NCI-H1694 treated with DMSO at 0.1 percent for 48 hours (cell line): ENCODE results near the gene ARHGAP22.

Source experiments
- DNase-seq: peaks from one replicate; lab custom pipeline; 2025; lab: John Stamatoyannopoulos, UW

The ARHGAP22 gene

DNA sequence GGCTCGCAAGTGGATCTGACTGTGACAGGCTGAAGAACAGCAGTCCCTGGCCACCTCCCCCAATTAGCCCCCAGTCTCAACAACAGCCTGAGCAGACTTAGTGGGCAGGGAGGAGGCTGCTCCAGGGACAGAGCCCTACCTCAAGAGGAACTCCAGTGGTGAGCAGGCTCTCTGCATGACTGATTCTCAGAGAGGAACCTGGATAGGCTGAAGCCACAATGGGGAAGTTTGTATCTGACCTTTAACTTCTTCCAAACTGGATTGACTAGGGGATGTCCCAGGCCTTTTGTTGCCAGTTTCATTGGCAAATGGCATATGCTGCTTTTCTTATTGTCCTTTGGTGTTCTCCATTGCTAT, 93.0 kb downstream of the ARHGAP22 start:
- DNase-seq: no peak

DNA sequence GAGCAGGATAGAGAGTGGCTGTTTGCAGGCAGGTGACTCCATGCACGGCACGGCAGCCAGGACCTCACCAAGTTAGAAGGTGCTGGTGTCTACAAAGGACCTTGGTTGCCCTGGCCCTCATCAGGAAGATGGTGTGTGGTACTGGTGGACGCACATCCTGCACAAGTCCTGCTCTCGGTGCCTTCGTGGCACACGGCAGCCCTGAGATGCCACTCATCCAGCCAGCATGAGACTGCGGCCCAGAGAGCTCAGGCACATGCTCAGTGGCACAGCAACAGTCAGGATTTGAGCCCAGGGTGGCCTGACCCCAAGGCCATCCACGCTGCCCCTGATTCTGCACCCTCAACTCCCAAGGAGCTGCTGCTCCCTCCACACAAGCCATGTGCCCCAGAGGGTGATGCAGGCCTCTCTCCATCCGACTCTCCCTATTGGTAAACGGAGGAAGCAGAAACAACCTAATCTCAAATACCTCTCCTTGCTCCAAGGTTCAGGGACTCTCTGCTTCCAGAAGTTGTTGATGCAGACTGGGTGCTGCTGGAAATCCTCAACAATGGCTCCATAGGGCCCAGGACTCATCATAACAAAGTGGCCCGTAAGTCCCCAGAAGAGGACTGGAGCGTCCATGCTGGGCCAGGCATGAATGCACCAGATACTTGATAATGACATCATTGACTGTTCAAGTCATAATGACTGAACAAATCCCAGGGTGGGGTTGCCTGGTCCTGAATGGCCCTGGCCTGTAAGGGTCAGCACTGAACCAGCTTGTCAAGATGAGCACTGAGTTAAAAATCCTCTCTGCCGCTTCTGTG, 93.6 kb downstream of the ARHGAP22 start:
- no peak for DNase-seq

DNA sequence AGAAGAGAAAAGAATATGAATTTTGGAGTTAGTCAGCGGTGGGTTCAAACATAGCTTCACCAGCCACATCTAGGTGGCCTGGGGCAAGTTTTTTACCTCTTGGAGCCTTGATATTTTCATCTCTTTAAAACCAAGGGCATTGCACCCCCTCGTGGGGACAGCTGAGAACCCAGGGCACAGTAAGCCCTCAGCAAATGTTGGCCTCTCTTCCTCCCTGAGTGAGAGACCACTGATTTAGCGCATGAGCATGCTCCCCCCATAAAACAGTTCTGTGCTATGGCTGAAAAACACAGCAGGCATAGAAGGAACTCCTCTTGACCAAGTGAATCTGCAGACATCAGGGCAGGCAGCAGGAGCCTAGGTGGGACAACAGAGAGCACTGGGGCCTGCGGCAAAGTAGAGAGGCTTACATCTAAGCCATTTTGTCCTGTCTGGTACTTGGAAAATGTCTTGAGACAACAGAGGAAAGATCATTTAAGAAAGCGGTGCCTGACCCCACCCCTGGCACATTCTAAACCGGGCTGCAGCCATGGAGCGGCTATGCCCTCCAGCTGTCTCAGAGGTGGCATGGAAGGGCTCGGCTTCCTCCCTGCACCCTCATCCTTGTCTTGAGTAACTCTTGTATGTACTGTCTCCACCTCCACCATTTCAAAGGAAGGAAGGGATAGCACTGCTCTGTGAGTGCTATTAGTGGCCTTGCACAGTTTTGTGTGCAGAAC, 94.7 kb downstream of the ARHGAP22 start:
- no peak for DNase-seq

DNA sequence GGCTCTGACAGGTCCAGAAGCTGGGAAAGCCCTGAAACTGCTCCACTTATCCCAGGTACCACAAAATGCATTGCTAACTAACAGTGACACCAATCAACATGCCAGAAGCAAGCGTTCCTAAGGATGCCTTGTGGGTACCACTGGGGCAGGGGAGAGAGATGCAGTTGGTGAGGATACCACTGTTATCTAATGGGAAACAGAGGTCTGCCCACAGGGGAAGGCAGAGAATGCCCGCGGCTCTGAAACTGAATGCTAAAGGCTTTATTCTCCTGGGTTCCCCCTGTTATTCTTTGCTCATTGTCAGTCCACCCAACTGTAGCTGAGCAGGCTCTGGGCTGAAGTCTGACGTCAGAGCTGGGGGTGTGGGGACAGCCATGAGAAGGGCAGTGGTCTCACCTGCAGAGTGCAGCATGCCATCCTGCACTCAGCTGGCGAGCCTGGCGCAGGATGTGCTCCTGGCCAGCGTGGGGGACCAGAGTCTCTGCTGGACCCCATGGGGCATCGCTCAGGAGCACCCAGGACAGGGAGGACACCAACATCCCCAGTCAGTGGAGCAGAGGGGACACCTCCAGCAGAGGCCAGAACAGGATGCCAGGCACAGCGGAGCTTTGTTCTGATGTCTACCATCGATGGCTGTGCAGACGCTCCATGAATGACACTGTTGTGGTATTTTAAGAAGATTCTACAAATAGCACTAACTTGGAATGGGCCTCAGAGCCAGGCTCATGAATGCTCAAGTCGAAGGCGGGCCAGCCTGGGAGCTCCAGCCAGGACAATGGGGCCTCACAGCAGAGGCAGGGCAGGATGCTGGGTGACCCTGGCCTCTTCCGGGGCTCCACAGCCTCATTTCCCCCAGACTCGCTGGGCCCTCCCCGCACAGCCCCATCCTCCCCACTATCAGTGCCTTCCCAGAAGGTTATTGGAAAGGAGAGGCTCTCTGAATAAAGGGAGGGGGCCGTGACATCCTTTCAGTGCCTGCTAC, 95.8 kb downstream of the ARHGAP22 start:
- no peak for DNase-seq

DNA sequence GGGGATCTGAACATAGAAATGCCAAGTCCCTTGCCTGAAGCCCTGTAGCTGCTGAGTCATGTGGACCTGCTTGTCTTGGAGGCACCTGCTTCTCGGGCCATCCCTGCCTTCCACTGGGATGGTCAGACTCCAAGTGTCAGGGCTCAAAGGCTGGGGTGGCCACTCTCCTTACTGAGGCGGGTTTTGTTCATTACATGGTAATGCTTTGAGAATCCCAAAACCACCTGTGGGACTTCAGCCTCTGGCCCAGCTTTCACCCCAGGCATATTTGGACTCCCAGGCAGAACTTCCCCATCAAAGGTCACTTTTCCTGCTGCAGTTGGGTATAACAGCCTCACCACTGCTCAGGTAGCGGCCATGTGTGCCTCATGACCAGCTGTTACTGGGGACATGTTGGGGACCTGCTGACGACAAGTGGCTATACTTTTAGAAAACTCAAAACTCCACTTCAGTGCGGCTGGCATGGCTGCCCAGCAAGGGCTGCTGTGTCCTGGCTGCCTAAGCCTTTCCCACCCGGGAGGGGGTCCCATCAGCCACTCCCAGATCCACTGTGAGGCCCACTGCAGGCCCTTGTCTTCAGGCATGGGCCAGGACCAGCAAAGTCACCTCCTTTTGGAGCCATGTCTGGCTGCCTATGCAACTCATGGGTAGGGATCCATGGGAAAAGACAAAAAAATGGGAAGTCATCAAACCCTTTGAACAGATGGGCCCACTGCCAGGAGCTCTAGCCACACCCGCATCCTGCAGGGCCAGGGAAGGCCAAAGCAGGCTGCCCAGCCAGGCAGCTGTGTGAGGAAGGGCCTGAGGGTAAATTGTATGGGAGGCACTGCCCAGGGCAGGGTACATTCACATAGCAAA, 96.7 kb downstream of the ARHGAP22 start:
- no peak for DNase-seq

DNA sequence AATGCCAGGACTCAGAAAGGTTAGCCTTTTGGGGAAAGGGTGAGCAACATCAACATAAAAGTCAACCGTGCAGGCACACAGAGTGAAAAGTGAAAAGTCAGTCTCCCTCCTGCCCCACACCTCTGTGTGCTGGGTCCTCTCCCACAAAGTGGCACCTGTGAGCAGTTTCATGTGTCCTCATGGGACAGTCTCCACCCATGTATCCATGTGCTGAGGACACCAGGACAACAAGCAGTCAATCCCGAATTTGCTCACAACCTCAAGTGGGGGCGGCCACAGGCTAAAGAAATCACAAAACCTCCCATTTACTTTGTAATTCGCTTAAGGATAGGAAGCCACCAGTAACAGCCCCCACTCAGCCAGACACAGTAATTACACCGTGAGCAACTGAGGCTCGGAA, 97.4 kb downstream of the ARHGAP22 start:
- no peak for DNase-seq

DNA sequence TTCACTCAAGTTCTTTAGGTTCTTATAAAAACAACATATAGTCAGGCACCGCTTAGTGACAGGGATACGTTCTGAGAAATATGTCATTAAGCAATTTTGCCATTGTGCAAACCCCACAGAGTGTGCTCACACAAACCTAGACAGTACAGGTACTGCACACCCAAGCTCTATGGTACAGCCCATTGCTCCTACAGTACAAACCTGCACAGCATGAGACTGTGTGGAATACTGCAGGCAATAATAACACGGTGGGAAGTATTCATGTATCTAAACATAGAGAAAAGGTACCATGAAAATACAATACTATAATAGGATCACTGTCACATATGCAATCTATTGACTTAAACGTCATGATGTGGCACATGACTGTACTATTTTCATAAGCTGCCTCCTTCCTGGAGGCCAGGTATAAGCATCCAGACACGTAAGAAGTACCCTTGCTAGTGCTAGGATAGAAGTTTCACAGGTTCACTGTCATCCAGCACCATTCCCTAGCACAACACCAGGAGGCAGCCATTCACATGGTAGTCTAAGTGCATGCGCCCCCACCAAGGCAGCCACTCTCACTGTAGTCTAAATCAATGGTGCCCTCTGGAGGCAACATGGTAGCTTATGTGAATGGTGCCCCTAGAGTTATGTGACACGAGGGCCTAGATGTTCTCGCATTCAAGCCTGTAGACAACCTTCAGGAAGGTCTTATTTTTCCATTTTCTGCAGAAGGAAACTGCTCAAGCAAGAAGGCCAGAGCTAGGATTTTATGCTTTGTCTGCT, 98.5 kb downstream of the ARHGAP22 start:
- no peak for DNase-seq

DNA sequence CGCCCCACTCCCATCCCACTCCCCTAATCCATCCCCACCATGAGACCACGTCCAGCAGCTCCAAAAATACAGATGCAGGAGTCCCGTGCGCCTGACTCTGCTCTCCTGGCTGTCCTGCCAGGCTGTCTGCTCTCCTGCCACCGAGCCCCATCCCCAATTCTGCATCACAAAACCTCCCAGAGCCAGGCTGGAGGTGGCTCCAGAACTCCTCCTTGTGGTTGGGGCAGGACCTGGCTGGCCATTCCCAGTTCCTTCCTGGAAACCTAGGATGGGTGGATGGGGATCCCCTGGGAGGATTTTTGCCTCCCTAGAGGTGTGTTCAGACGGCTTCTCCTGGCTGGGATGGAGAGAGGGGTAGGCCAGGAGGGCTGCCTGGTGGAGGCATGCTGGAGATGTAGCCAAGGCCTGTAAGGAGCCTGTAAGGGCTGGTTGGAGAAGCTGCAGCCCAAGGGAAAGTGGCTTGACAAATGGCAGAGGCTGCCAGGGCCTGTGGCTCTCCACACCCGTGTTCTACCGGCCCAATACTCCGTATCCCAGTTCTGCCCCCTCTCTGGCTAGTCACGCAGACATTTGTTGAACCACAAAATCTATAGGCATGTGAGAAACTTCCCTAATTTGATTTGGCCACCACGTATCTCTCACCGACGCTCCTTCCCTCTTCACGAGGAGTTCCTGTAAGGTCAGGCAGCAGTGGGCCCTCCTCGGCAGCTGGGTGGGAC, 99.3 kb downstream of the ARHGAP22 start:
- no peak for DNase-seq

DNA sequence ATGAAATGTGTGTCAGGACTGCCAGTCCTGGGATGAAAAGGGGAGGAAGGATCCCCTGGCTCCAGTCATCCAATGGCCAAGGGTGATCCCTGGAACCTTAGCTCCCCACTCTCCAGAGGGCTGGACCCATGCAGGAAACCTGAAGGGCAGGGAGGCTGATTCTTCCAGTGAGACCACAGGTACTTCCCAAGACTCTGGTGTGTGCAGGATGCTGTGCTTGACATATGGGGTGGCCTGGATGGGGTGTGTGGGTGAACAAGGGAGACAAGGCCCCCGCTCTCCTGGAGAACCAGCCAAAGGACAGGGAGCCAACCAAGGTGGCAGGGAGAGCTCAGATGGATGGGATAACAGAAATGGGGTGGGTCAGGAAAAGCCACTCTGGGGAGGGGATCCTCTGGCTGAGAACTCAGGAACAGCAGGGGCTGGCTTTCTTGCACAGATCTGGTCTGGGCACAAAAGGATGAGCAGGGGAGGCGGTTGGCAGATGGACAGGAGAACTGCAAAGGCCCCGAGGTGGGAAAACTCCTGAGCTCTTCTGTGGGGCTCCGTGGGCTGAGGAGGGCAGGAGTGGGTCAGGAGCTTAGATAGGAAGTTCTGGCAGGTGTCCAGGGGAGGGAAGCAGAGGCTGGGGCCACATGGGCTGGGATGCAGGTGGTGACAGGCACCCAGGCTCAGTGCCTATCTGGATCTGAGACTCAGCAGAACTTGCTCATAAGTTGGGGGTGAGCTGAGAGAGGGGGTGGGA, 100.6 kb downstream of the ARHGAP22 start:
- DNase-seq: no peak

DNA sequence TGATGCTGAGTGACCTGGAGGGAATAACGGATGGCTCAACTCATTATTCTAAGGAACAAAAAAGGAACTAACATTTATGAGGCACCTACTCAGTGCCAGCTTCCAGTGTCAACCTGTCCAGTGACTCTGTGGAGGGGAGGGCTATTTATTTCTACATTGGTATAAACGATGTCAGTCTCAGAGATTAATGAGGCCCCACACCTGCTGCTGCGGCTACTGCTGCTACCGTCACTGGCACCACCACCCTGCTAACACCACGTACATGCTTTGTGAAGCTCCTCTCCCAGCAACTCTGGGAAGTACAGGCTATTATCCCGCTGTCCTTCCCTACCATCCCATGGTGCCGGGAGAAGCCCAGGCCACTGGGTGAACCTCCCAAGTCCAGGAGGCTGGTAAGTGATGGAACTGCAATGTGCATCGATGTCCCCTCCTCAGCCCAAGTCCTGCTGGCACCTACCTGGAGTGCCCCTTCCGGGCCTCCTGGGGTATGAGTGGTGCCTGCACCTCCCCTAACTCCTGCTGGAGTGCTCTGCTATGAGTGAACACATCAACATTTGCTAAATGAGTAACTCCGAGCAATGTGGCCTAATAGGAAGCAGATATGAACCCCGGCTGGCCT, 101.5 kb downstream of the ARHGAP22 start:
- DNase-seq: no peak

DNA sequence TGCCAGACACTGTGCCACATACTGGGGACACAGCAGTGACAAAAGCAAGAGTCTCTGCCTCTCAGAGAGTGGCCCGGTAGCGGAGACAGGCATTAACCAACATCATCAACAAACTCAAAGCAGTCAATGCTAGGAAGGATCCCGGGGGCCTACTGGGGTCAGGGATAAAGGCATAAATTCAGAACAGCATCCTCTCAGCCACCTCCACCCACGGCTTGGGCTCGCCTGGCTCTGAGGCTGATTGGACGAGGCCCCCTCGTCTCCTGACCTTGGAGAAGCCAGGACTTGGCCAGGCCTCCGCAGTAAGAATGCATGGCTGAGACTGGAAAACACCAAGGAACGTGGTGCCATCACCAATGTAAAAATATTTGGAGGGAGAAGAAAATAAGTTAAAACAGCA, 102.1 kb downstream of the ARHGAP22 start:
- no peak for DNase-seq

DNA sequence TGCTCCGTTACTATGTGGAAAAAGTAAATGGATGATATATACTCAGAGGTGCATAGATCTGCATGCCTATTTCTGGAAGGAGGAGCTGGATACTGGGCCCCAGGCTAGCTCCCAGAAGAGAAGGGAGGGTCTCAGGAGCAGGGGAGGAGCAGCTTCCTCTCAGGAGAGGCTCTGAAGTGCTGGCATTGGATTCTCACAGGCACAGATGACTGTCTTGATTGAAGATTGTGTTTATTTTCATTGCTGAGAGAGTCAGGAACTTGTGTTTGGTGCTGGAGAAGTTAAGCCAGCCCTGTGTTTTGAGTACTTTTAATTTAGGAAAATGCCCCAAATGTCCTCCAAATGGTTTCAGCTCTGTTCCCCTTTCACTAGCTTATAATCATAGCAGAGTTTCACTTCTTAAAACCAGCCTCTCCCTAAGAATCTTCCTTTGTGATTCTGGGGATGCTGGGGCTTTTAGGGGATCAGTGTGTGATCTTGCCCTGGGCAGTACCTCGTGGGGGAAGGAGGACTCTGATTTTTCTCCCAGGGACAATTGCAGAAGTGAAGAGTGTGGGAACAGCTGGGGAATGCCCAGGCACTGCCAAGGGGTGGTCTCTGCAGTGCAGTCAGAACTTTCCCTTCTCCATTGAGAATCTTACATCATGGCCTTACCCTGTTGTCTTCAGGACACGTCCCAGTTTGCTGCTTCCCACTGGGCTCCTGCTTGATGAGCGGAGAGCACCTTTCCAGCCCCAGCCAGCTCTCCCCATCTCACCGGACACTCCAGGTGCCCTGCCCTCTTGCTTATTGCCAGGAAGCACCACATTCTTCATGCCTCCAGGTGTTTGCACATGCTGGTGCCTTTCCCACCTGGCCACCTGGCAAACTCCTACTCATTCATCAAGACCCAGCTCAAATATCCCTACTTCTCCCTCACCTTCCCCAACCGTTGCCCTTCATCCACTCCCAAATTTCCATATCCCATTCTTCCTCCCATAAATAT, 102.8 kb downstream of the ARHGAP22 start:
- DNase-seq: no peak

DNA sequence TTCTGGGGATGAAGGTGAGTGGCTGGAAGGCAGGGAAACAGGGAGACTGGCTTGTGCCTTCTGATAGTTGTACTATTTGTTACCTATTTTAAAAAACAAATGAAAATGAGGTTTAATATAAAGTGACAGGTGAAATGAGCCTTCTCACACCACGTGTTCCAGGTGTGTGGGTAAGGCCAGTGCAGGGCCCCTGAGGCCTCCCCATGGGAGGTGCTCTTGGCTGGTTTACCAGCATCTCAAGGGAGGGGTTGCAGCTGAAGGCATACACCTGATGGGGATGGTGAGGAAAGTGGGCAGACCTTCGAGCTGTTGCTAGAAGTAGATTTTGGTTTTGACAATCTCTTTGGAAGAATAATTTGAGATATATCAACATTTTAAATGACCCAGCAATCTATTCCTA, 103.6 kb downstream of the ARHGAP22 start:
- DNase-seq: no peak

DNA sequence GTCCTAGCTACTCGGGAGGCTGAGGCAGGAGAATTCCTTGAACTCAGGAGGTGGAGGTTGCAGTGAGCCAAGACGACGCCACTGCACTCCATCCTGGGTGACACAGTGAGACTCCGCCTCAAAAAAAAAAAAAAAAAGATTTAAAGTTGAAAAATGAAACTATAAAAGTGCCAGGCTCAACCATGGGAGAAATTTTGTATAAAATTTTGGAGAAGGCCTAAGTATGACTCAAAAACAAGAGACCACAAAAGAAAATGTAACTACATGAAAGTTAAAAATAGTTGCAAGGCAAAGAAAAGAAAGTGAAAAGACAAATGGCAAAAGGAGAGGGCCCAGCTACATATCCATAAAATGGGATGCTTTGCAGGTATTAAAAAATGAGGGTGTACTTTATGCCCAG, 104.1 kb downstream of the ARHGAP22 start:
- no peak for DNase-seq

DNA sequence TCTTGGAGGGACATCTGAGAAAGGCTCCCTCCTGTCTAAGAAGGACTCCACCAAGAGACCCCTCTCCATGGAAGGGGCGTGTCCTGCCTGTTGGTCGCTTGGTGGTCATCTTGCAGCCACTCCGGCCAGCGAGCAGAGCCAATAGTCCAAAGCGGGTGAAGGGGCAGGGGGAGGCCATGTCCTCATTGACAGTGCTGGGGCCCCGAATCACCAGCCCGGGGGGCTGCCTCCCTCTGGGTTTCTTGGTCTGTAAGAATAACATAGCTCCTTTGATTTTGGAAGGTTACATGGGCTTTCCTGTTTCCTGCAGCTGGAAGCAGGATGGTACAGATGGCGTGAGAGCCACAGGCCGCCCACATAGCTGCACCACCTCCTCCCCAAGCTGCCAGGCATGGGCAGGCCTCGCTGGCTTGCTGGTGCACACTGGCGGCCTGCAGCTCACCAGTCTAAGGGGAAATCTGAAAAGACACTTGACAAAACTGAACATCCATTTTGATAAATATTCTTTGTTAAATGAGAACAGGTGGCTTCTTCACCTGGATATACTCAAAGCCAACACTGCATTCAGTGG, 105.8 kb downstream of the ARHGAP22 start:
- DNase-seq: no peak

DNA sequence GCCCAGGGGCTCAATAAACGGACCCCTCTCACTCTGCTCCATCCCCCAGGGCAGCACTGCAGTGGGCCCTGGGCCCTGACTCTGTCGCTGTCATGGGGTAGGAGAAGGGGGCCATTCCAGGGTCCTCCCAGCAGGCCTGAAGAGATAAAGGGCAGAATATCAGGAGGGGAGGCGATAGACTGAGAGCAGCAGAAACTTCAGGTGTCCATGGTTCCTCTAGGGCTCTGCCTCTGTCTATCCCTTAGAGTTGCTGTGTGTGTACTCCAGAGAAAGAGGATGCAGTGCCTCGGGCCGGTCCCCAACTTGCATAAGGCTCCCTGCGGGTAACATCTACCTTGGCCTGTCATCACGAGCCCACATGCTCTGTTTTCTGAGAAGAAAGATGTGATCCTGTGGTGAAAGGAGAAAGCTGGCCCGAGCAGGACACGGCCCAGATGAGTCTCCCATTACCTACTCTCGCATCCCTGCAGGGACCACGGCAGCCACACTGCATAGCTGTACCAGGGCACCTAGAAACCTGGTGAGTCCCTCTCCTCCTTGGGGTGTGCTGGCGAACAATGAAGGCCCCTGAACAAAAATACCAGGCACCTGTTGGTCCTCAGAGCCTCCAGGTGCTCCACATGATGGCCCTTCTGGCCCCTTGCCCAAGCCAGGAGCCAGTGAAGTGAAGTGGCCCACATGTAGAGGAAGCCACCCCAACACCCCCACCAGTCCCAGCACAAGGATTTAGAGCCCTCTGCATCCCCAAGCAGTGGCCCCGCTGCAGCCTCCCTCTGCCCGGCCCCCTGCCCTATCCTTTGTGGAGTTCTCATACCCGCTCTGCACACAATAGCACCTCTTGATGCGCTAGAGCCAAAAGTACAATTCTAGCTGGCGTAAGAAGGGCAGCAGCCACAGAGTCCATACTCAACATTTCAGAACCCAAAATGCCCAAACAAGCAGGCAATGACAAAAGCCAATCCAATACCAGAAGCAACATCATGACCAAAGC, 106.8 kb downstream of the ARHGAP22 start:
- DNase-seq: no peak
